Natural killer cell (primary cell): ENCODE measurements around the gene TULP4. TPM values are rescaled to one million over a fixed set of nuclear protein-coding genes. Genes with fewer than 3 reads are reported as not detected.

ENCODE experiments used
- ATAC-seq, 3 donors: fragments of 150-1000 bp in 2 of 3; fragments of 200-7000 bp in 1 of 3; cut with Tn5 transposase; 1 replicate in 1 of 3; 2 replicates in 2 of 3; pipeline ENCODE4 v1.10.0; 2021; ENCODE audit warnings: mild to moderate bottlenecking in 2 of 3, moderate library complexity in 2 of 3
- DNase-seq, 2 donors: peaks; one replicate each; pipeline versions ENCODE4 v3.0.0 to v3.0.0-alpha.2; 2013 to 2021; ENCODE audit warnings: mixed read lengths in 1 of 2
- H3K27ac ChIP-seq: one replicate; pipeline ENCODE4 v1.5.1; 2013; ENCODE audit warnings: mild to moderate bottlenecking, low read length
- H3K27me3 ChIP-seq: one replicate; pipeline ENCODE4 v1.6.1; 2013; ENCODE audit warnings: low read length; ENCODE audit not compliant: control insufficient read depth, insufficient read depth
- H3K36me3 ChIP-seq: one replicate; pipeline ENCODE4 v1.6.1; 2013; ENCODE audit warnings: low read length; ENCODE audit not compliant: control insufficient read depth, insufficient read depth
- H3K4me1 ChIP-seq: one replicate; pipeline ENCODE4 v1.6.1; 2013; ENCODE audit warnings: low read length; ENCODE audit not compliant: control insufficient read depth, insufficient read depth
- H3K4me3 ChIP-seq: one replicate; pipeline ENCODE4 v1.5.1; 2013; ENCODE audit warnings: low read length
- H3K9me3 ChIP-seq: one replicate; pipeline ENCODE4 v1.6.1; 2013; ENCODE audit warnings: low read length; ENCODE audit not compliant: control insufficient read depth, insufficient read depth
- H3K27ac Mint-ChIP-seq, 2 donors: one replicate each; pipeline ENCODE4 v1.8.0; 2022; ENCODE audit warnings: mild to moderate bottlenecking in 2 of 2, mixed read lengths in 2 of 2, moderate library complexity in 1 of 2
- H3K27me3 Mint-ChIP-seq, 2 donors: one replicate each; pipeline ENCODE4 v1.8.0; 2022; ENCODE audit warnings: low read depth in 2 of 2, mixed read lengths in 2 of 2
- H3K36me3 Mint-ChIP-seq: one replicate; pipeline ENCODE4 v1.8.0; 2022; ENCODE audit warnings: mixed read lengths
- H3K4me1 Mint-ChIP-seq, 2 donors: one replicate each; pipeline ENCODE4 v1.8.0; 2022; ENCODE audit warnings: mixed read lengths in 2 of 2
- H3K4me3 Mint-ChIP-seq: one replicate; pipeline ENCODE4 v1.8.0; 2022; ENCODE audit warnings: mild to moderate bottlenecking, moderate library complexity, mixed read lengths
- H3K9me3 Mint-ChIP-seq, 2 donors: one replicate each; pipeline ENCODE4 v1.8.0; 2022; ENCODE audit warnings: mixed read lengths in 2 of 2
- WGBS: methylation state at CpG from one replicate; pipeline ENCODE4 v1.1.7; 2013; ENCODE audit warnings: missing lambda C conversion rate; ENCODE audit not compliant: insufficient coverage; 5-methylcytosine and 5-hydroxymethylcytosine counted together
- intact Hi-C: fragments of 100-400 bp; cut with micrococcal nuclease; formaldehyde crosslinking; loops from one replicate; pipeline ENCODE4 v1.14.2; 2022
- total RNA-seq, 4 donors: library from RNA; stranded (reverse); fragments of 120-200 nt in 1 of 4; gene quantifications; one replicate each; pipeline versions ENCODE4 v1.2.3 to v1.2.4, GENCODE V29; 2013 to 2022
- TF ChIP-seq, protein P1 (sequence below): fragments of 200-600 bp; IDR thresholded peaks from one replicate; pipeline ENCODE4 v1.8.0; 2022; ENCODE audit warnings: antibody characterized with exemption

The TULP4 gene
- total RNA-seq, 3 donors from 2014 or later (not counting 1 experiment from before 2014, with no cell fraction given) = 75.2 to 89.5 (median 88.3) TPM

DNA sequence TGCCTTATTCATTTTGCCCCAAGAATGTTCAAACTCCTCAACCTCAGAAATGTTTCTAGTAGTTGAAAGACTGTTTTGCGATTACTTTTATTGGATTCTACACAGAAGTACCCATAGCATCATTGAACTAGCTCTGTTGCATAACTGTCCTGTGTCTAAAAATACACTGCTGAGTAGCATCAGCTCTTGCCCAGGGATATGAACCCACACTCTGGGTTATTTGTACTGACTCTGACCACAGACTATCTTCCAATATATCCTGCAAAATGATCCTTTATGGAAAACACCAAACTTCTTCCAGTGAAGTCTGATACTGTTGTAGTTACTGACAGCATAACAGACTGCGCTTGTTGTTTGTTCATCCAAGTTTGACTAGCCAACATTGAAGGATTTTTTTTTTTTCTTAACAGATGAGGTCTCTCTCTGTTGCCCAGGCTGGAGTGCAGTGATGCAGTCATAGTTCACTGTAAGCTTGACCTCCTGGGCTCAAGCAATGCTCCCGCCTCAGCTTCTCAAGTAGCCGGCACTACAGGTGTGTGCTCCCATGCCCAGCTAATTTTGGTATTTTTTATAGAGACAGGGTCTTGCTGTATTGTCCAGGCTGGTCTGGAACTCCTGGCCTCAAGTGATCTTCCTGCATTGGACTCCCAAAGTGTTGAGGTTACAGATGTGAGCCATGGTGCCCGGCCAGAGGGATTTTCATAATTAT is 49.9 kb downstream of the TULP4 start:
- no peaks in the 10 kb centered on the region for H3K27me3 ChIP-seq
- Mint-ChIP-seq H3K36me3 (no peaks in the 10 kb centered on the region), H3K27ac (no peak overlapping the region), H3K9me3 (no peaks in the 10 kb centered on the region), H3K4me1 (peaks cover 24 to 37% of the 10 kb centered on the region in 2 donors), H3K27me3 (no peaks in the 10 kb centered on the region), H3K4me3 (no peak overlapping the region)
- H3K4me1 ChIP-seq = no peaks in the 10 kb centered on the region
- no peak overlapping the region for H3K4me3 ChIP-seq
- H3K9me3 ChIP-seq = no peaks in the 10 kb centered on the region
- intact Hi-C loops = no loop called here
- TF ChIP-seq, protein P1, sequence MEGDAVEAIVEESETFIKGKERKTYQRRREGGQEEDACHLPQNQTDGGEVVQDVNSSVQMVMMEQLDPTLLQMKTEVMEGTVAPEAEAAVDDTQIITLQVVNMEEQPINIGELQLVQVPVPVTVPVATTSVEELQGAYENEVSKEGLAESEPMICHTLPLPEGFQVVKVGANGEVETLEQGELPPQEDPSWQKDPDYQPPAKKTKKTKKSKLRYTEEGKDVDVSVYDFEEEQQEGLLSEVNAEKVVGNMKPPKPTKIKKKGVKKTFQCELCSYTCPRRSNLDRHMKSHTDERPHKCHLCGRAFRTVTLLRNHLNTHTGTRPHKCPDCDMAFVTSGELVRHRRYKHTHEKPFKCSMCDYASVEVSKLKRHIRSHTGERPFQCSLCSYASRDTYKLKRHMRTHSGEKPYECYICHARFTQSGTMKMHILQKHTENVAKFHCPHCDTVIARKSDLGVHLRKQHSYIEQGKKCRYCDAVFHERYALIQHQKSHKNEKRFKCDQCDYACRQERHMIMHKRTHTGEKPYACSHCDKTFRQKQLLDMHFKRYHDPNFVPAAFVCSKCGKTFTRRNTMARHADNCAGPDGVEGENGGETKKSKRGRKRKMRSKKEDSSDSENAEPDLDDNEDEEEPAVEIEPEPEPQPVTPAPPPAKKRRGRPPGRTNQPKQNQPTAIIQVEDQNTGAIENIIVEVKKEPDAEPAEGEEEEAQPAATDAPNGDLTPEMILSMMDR = no peak
- H3K27ac ChIP-seq = no peak overlapping the region
- no peak for DNase-seq
- no peaks in the 10 kb centered on the region for H3K36me3 ChIP-seq
- no peak for ATAC-seq
- 100% methylated on average over 4 of the region's 5 CpGs for WGBS

GRCh38 chr6:158366363-158366762 is 54.1 kb downstream of the TULP4 start:
- ATAC-seq (no peak), DNase-seq (no peak)
- peaks cover 4 to 15% of the 10 kb centered on the region in 2 donors for H3K4me1 Mint-ChIP-seq
- Histone ChIP-seq H3K4me3 (no peak overlapping the region), H3K9me3 (no peaks in the 10 kb centered on the region), H3K27ac (no peak overlapping the region), H3K36me3 (no peaks in the 10 kb centered on the region), H3K4me1 (no peaks in the 10 kb centered on the region), H3K27me3 (no peaks in the 10 kb centered on the region)
- no peaks in the 10 kb centered on the region for H3K27me3 Mint-ChIP-seq
- H3K9me3 Mint-ChIP-seq = no peaks in the 10 kb centered on the region
- H3K36me3 Mint-ChIP-seq = no peaks in the 10 kb centered on the region
- intact Hi-C loops = no loop called here
- H3K27ac Mint-ChIP-seq = no peak overlapping the region
- TF ChIP-seq, protein P1 = no peak
- WGBS = 85% methylated on average over 6 of the region's 6 CpGs
- no peak overlapping the region for H3K4me3 Mint-ChIP-seq

DNA sequence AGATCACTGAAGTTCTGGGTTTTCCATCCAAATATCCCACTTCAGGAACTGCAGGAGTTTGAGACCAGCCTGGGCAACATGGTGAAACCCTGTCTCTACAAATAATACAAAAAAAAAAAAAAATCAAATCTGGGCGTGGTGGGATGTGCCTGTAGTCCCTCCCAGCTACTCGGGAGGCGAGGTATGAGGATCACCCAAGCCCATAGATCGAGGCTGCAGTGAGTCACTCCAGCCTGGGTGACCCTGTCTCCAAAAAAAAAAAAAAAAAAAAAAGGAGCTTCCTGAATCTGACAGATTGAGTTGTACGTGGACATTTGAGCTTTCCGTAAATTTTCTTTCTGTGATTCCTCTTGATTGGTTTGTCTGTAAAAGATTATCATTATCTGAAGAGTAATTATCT is 55.6 kb downstream of the TULP4 start:
- Mint-ChIP-seq H3K27ac (no peak overlapping the region), H3K36me3 (no peaks in the 10 kb centered on the region), H3K4me3 (no peak overlapping the region), H3K9me3 (no peaks in the 10 kb centered on the region), H3K27me3 (no peaks in the 10 kb centered on the region), H3K4me1 (peaks cover 4 to 14% of the 10 kb centered on the region in 2 donors)
- whole genome bisulfite sequencing = 100% methylated on average over 6 of the region's 6 CpGs
- Histone ChIP-seq H3K4me3 (no peak overlapping the region), H3K4me1 (no peaks in the 10 kb centered on the region), H3K27ac (no peak overlapping the region), H3K36me3 (no peaks in the 10 kb centered on the region), H3K27me3 (no peaks in the 10 kb centered on the region), H3K9me3 (no peaks in the 10 kb centered on the region)
- DNase-seq (no peak), ATAC-seq (no peak)
- TF ChIP-seq, protein P1 = no peak
- intact Hi-C loops = no loop called here

DNA sequence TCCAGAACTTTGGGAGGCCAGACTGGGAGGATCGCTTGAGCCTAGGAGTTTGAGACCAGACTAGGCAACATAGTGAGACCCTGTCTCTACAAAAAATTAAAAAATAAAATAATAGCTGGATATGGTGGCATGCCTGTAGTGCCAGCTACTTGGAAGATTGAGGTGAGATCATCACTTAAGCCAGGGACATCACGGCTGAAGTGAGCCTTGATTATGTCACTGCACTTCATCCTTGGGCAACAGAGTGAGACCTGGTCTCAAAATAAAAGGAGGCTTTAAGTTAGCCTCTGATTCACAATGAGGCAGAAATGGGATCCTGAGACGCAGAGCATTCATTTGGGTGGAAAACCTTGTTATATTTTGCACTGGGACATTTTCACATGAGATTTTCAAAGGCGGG is 57.0 kb downstream of the TULP4 start:
- intact Hi-C loops = no loop called here
- H3K36me3 Mint-ChIP-seq = no peaks in the 10 kb centered on the region
- Histone ChIP-seq H3K36me3 (no peaks in the 10 kb centered on the region), H3K4me3 (no peak overlapping the region), H3K4me1 (no peaks in the 10 kb centered on the region), H3K27me3 (no peaks in the 10 kb centered on the region), H3K9me3 (no peaks in the 10 kb centered on the region), H3K27ac (no peak overlapping the region)
- TF ChIP-seq, protein P1 = no peak
- H3K27ac Mint-ChIP-seq = no peak overlapping the region
- no peaks in the 10 kb centered on the region for H3K9me3 Mint-ChIP-seq
- no peaks in the 10 kb centered on the region for H3K27me3 Mint-ChIP-seq
- no peak overlapping the region for H3K4me3 Mint-ChIP-seq
- ATAC-seq = no peak
- WGBS = 91% methylated on average over 3 of the region's 4 CpGs
- DNase-seq = no peak
- H3K4me1 Mint-ChIP-seq = peaks cover 4 to 15% of the 10 kb centered on the region in 2 donors
